K562 (cell line): ENCODE measurements around the gene STX3. TPM values are rescaled to one million over a fixed set of nuclear protein-coding genes. Genes with fewer than 3 reads are reported as not detected.
A peak's percentile ranks its signal among the peaks of the same experiment; 100 is the strongest.

Source experiments
- ARNT ChIP-seq, 2 experiments: fragments of 450-650 bp; IDR thresholded peaks; 2 replicates each; pipeline ENCODE4 v1.6.1; 2016; ENCODE audit warnings: mild to moderate bottlenecking in 1 of 2
- CTBP1 ChIP-seq: fragments of 450-650 bp; IDR thresholded peaks from 2 replicates; pipeline ENCODE4 v1.6.1; 2016; ENCODE audit warnings: borderline replicate concordance
- HIVEP1 ChIP-seq: fragments of 250-450 bp; sonication (Bioruptor Pico); IDR thresholded peaks from 2 replicates; pipeline ENCODE4 v1.4.0; 2020; ENCODE audit warnings: mild to moderate bottlenecking
- HNRNPL ChIP-seq: fragments of 200-400 bp; formaldehyde crosslinking; IDR thresholded peaks from 2 replicates; pipeline ENCODE4 v1.6.1; 2017; ENCODE audit warnings: low read depth, mild to moderate bottlenecking, low read length
- KDM2B ChIP-seq: fragments of 250-450 bp; sonication (Bioruptor Pico); IDR thresholded peaks from 2 replicates; pipeline ENCODE4 v1.8.0; 2021; ENCODE audit warnings: mild to moderate bottlenecking, moderate library complexity
- KLF10 ChIP-seq: fragments of 250-450 bp; sonication (Bioruptor Pico); IDR thresholded peaks from 2 replicates; pipeline ENCODE4 v1.6.1; 2021; ENCODE audit warnings: matching md5 sums
- MAZ ChIP-seq, 2 experiments: fragments of 450-650 bp in 1 of 2; sonication (generic) in 1 of 2; formaldehyde crosslinking; IDR thresholded peaks in 1 of 2; conservative IDR thresholded peaks in 1 of 2; 2 replicates each; pipeline versions ENCODE4 v1.4.0 to v1.5.0; 2020; ENCODE audit warnings: mild to moderate bottlenecking in 1 of 2, missing genetic modification reagents in 1 of 2
- MEF2A ChIP-seq: IDR thresholded peaks from 2 replicates; pipeline ENCODE4 v1.6.1; 2011; ENCODE audit warnings: low read depth, mild to moderate bottlenecking, low read length, moderate library complexity; ENCODE audit not compliant: control insufficient read depth
- MTF1 ChIP-seq: fragments of 250-450 bp; sonication (Bioruptor Pico); IDR thresholded peaks from 2 replicates; pipeline ENCODE4 v1.9.0; 2021; ENCODE audit warnings: moderate library complexity, mild to moderate bottlenecking, inconsistent platforms, borderline replicate concordance
- POLR2AphosphoS2 ChIP-seq: IDR thresholded peaks from 2 replicates; pipeline ENCODE4 v1.6.1; 2012; ENCODE audit warnings: low read length, improper control_type of control experiment
- PURB ChIP-seq: sonication (generic); formaldehyde crosslinking; IDR thresholded peaks from 2 replicates; pipeline ENCODE4 v1.9.0; 2021; ENCODE audit warnings: low read depth, mild to moderate bottlenecking, missing genetic modification reagents
- RAD21 ChIP-seq, 2 experiments: fragments of 250-450 bp in 1 of 2; fragments of 450-650 bp in 1 of 2; sonication (Bioruptor Pico) in 1 of 2; formaldehyde crosslinking in 1 of 2; IDR thresholded peaks in 1 of 2; conservative IDR thresholded peaks in 1 of 2; 2 replicates each; pipeline versions ENCODE4 v1.4.0 to v1.8.0; 2020 to 2022; ENCODE audit warnings: mild to moderate bottlenecking in 2 of 2, moderate library complexity in 1 of 2
- RB1 ChIP-seq: fragments of 450-650 bp; IDR thresholded peaks from 2 replicates; pipeline ENCODE4 v1.6.1; 2017; ENCODE audit warnings: low read depth, mild to moderate bottlenecking
- SAFB2 ChIP-seq: fragments of 200-400 bp; formaldehyde crosslinking; IDR thresholded peaks from 2 replicates; pipeline ENCODE4 v1.6.1; 2018; ENCODE audit warnings: borderline replicate concordance, low read length, low read depth, moderate library complexity; ENCODE audit not compliant: severe bottlenecking
- SMC3 ChIP-seq: conservative IDR thresholded peaks from 2 replicates; pipeline ENCODE4 v1.6.1; 2011; ENCODE audit warnings: low read depth, low read length, improper control_type of control experiment; ENCODE audit not compliant: insufficient read depth
- YY1 ChIP-seq, 3 experiments: IDR thresholded peaks; 2 replicates each; pipeline ENCODE4 v1.6.1; 2011; ENCODE audit warnings: low read length in 2 of 3, mild to moderate bottlenecking in 2 of 3, moderate library complexity in 2 of 3, borderline replicate concordance in 1 of 3, control low read depth in 1 of 3, low read depth in 1 of 3; ENCODE audit not compliant: insufficient read depth in 3 of 3, insufficient replicate concordance in 2 of 3, control insufficient read depth in 1 of 3, insufficient read length in 1 of 3; ENCODE audit errors: extremely low read depth in 1 of 3
- ZBTB2 ChIP-seq: fragments of 450-650 bp; IDR thresholded peaks from 2 replicates; pipeline ENCODE4 v1.6.1; 2016; ENCODE audit warnings: antibody characterized with exemption
- ZBTB5 ChIP-seq: fragments of 450-650 bp; IDR thresholded peaks from 2 replicates; pipeline ENCODE4 v1.6.1; 2017; ENCODE audit warnings: antibody characterized with exemption
- ZNF239 ChIP-seq: fragments of 250-450 bp; sonication (Bioruptor Pico); IDR thresholded peaks from 2 replicates; pipeline ENCODE4 v1.4.0; 2020; ENCODE audit warnings: mild to moderate bottlenecking
- ZNF274 ChIP-seq: IDR thresholded peaks from 2 replicates; pipeline ENCODE4 v1.6.1; 2011; ENCODE audit warnings: low read depth, mild to moderate bottlenecking, low read length, moderate library complexity, borderline replicate concordance
- polyA plus RNA-seq, 8 experiments: library from polyadenylated mRNA; depleted of rRNA in 4 of 8; stranded (reverse) in 5 of 8; unstranded in 3 of 8; fragments of >200 nt; fragmentation: Nextera tagmentation in 2 of 8; fragmentation: Illumina TruSeq in 1 of 8; extraction: Ambion mirVana in 2 of 8; extraction: Trizol in 1 of 8; gene quantifications; 2 replicates each; pipeline versions ENCODE4 v1.2.1 to v1.2.3, GENCODE V29; 2011 to 2014; ENCODE audit warnings: inconsistent platforms in 1 of 8, missing spikeins in 1 of 8
- total RNA-seq, 7 experiments: library from RNA; depleted of rRNA in 6 of 7; stranded (reverse); fragments of >200 nt in 6 of 7; fragmentation: Illumina TruSeq in 2 of 7; extraction: Trizol in 2 of 7; gene quantifications; 2 replicates each; pipeline versions ENCODE4 v1.2.1 to v1.2.3, GENCODE V29; 2011 to 2021; ENCODE audit warnings: low replicate concordance in 1 of 7

The STX3 gene
- total and polyA plus RNA-seq, 9 of the 15 experiments (the other 6 are each of a cell fraction or from before 2014, with no cell fraction given), result 12.0 to 91.6 (median 48.7) TPM

DNA sequence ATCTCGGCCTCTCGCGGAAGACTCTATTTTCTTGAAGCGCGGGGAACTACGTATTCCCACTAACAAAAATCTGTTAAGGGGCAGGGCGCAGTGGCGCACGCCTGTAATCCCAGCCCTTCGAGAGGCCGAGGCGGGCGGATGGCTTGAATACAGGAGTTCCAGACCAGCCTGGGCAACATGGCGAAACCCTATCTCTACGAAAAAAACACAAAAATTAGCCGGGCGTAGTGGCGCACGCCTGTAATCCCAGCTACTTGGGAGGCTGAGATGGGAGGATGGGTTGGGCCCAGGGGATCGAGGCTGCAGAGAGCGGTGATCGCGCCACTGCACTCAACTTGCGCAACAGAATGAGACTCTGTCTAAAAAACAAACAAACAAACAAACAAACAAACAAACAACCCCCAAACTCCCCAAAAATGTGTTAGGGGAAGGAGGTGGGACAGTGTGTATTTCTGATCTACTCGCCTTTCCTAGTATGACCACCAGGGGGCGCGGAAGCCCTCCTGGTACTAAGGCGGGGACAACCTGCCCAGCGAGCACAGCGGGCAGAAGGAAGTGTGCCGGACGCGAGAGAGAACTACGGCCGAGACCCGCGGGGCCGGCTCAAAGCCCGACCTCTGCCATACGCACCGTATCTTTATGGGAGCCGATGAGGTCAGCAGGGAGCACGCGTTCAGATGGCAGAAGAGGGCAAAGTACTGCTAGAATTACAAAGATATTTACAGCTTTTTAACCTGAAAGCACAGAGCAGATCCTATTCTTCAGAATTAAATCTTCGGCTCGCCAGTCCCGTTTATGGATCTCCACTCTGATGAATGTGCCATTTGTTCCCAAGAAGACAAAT, 1.3 kb upstream of the STX3 start (continued):
- 0 out of 2 replicates have a peak, but pooled peaks have one; percentile 86 for TF ChIP-seq KDM2B (CRISPR knock-in tag)
- TF ChIP-seq MAZ (CRISPR knock-in tag; conservative IDR thresholded peaks at IDR 0.05 in 1 of 2, IDR thresholded peaks at IDR 0.05 in 1 of 2), result peak; percentile 72
- TF ChIP-seq RAD21 (CRISPR knock-in tag; conservative IDR thresholded peaks at IDR 0.05 in 1 of 2, IDR thresholded peaks at IDR 0.05 in 1 of 2), result peak; percentile 88 to 91
- TF ChIP-seq SAFB2, result no peak
- peak; percentile 83 for TF ChIP-seq HNRNPL
- no peak for TF ChIP-seq PURB (CRISPR knock-in tag)
- TF ChIP-seq MEF2A, result no peak
- TF ChIP-seq RB1, result peak; percentile 83
- TF ChIP-seq ARNT (IDR thresholded peaks at IDR 0.05), result peak in 1 of 2 experiments; percentile 43; a peak in 1 of 4 replicates
- TF ChIP-seq MTF1 (CRISPR knock-in tag), result no peak
- TF ChIP-seq POLR2AphosphoS2, result no peak
- TF ChIP-seq KLF10 (CRISPR knock-in tag), result no peak
- 0 out of 2 replicates have a peak, but pooled peaks have one; percentile 60 for TF ChIP-seq HIVEP1
- peak; percentile 79 for TF ChIP-seq SMC3
- TF ChIP-seq ZBTB5, result peak; percentile 100
- TF ChIP-seq ZNF239 (CRISPR knock-in tag), result 0 out of 2 replicates have a peak, but pooled peaks have one; percentile 50
- TF ChIP-seq ZBTB2, result peak; percentile 73; the same call in 1 of the 2 replicates
- TF ChIP-seq ZNF274, result no peak
- peak in 2 of 3 experiments; percentile 13 to 35 for TF ChIP-seq YY1 (IDR thresholded peaks at IDR 0.05; ENCODE audit: borderline replicate concordance in 1 of 3, control insufficient read depth in 1 of 3, extremely low read depth in 1 of 3, insufficient read depth in 3 of 3, insufficient read length in 1 of 3, insufficient replicate concordance in 2 of 3, low read depth in 1 of 3, low read length in 2 of 3)
- TF ChIP-seq CTBP1, result peak; percentile 85
